ENCODE data around the gene LCE1A.

The LCE1A gene

DNA sequence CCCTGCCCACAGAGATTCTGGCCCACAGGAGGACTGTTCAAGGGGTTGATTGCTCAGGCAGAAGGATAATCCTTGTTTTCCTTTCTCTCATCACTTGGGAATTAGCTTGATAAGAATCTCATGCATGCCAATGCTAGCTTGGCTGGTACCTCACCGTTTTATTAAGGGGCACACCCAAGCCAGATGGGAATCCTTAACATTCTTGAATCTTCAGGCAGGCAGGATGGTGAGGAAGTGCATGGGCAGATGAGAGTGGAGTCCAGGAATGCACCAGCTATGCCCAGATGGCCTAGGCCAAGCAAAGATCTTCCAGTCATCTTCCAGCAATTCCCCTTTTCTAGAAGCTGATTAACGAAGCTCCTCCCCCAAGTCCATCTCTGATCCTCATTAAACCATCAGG is 28.4 kb downstream of the LCE1A start:
- Histone ChIP-seq H3K27ac (ENCODE audit: low read depth, low read length) (no peak overlapping the region), H3K9me3 (ENCODE audit: control insufficient read depth, insufficient read depth, low read length) (no peaks in the 10 kb centered on the region), H3F3A (ENCODE audit: control insufficient read depth, insufficient read depth) (no peaks in the 10 kb centered on the region), H3K4me1 (ENCODE audit: control insufficient read depth, low read length) (no peaks in the 10 kb centered on the region), H4K20me1 (ENCODE audit: control insufficient read depth, insufficient read depth, low read depth, low read length) (no peaks in the 10 kb centered on the region), H3K79me2 (ENCODE audit: control insufficient read depth, low read length) (no peaks in the 10 kb centered on the region), H3K9me2 (replicated peaks; ENCODE audit: control insufficient read depth, low read length) (no peaks in the 10 kb centered on the region), H3K36me3 (ENCODE audit: control insufficient read depth, low read length) (no peaks in the 10 kb centered on the region), H3K4me2 (ENCODE audit: low read length) (no peak overlapping the region), H3K4me3 (ENCODE audit: low read length) (no peak overlapping the region), H3K27me3 (ENCODE audit: control insufficient read depth, low read length) (no peaks in the 10 kb centered on the region)
- TF ChIP-seq CTCF (IDR thresholded peaks at IDR 0.05; ENCODE audit: low read depth, low read length, poor library complexity, severe bottlenecking), result no peak
- TF ChIP-seq EZH2phosphoT487 (IDR thresholded peaks at IDR 0.05; ENCODE audit: borderline replicate concordance, low read length), result no peak

DNA sequence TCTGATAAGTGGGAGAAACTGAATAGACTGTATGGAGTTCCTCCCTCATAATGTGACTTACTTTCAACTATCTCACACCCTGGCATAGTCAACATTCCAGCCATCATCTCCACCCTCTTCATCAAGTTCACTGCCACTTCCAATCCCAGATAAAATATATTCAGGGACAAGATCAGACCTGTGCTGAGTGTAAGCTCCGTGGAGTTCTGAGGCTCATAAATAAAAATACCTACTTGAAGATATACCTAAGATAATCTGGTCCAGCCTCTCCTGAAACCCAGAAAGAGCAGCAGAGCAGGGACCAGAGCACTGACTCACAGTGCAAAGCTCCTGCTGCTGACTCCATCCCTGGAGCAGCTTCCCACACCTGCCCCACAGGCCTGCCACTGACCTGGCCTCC is 30.8 kb downstream of the LCE1A start:
- Histone ChIP-seq H4K20me1 (ENCODE audit: control insufficient read depth, insufficient read depth, low read depth, low read length) (no peaks in the 10 kb centered on the region), H3K4me2 (ENCODE audit: low read length) (no peak overlapping the region), H3K79me2 (ENCODE audit: control insufficient read depth, low read length) (no peaks in the 10 kb centered on the region), H3K4me3 (ENCODE audit: low read length) (no peak overlapping the region), H3K36me3 (ENCODE audit: control insufficient read depth, low read length) (no peaks in the 10 kb centered on the region), H3F3A (ENCODE audit: control insufficient read depth, insufficient read depth) (no peaks in the 10 kb centered on the region), H3K4me1 (ENCODE audit: control insufficient read depth, low read length) (no peaks in the 10 kb centered on the region), H3K27ac (ENCODE audit: low read depth, low read length) (no peak overlapping the region), H3K9me2 (replicated peaks; ENCODE audit: control insufficient read depth, low read length) (no peaks in the 10 kb centered on the region), H3K9me3 (ENCODE audit: control insufficient read depth, insufficient read depth, low read length) (no peaks in the 10 kb centered on the region), H3K27me3 (ENCODE audit: control insufficient read depth, low read length) (peaks cover 4% of the 10 kb centered on the region; the same call in 1 of the 2 replicates)
- TF ChIP-seq CTCF (IDR thresholded peaks at IDR 0.05; ENCODE audit: low read depth, low read length, poor library complexity, severe bottlenecking) (no peak), EZH2phosphoT487 (IDR thresholded peaks at IDR 0.05; ENCODE audit: borderline replicate concordance, low read length) (no peak)

- Histone ChIP-seq H3K4me1 (ENCODE audit: control insufficient read depth, low read length) (no peaks in the 10 kb centered on the region), H3K27me3 (ENCODE audit: control insufficient read depth, low read length) (peaks cover 4% of the 10 kb centered on the region; the same call in 1 of the 2 replicates), H3K9me2 (replicated peaks; ENCODE audit: control insufficient read depth, low read length) (no peaks in the 10 kb centered on the region), H3K36me3 (ENCODE audit: control insufficient read depth, low read length) (no peaks in the 10 kb centered on the region), H3K79me2 (ENCODE audit: control insufficient read depth, low read length) (no peaks in the 10 kb centered on the region), H3K4me3 (ENCODE audit: low read length) (no peak within 1 kb of the TSS), H4K20me1 (ENCODE audit: control insufficient read depth, insufficient read depth, low read depth, low read length) (no peaks in the 10 kb centered on the region), H3F3A (ENCODE audit: control insufficient read depth, insufficient read depth) (no peaks in the 10 kb centered on the region), H3K9me3 (ENCODE audit: control insufficient read depth, insufficient read depth, low read length) (no peaks in the 10 kb centered on the region), H3K4me2 (ENCODE audit: low read length) (no peak within 1 kb of the TSS), H3K27ac (ENCODE audit: low read depth, low read length) (no peak within 1 kb of the TSS)
- TF ChIP-seq EZH2phosphoT487 (IDR thresholded peaks at IDR 0.05; ENCODE audit: borderline replicate concordance, low read length) (no peak), CTCF (IDR thresholded peaks at IDR 0.05; ENCODE audit: low read depth, low read length, poor library complexity, severe bottlenecking) (no peak)
Observed at GRCh38 chr1:152859696-152860095, 32.4 kb downstream of the LCE1A start, which contains the start of gene LCE7A. Gene LCE7A (plus strand): TSS chr1:152859996. CDS start chr1:152860698, 702 bp downstream.
